ENCODE measurements around the gene CFAP70. TPM values are rescaled to one million over a fixed set of nuclear protein-coding genes. Genes with fewer than 3 reads are reported as not detected.

Gene CFAP70
- total RNA-seq, 1 experiment from 2014 or later: 1.5 TPM

DNA sequence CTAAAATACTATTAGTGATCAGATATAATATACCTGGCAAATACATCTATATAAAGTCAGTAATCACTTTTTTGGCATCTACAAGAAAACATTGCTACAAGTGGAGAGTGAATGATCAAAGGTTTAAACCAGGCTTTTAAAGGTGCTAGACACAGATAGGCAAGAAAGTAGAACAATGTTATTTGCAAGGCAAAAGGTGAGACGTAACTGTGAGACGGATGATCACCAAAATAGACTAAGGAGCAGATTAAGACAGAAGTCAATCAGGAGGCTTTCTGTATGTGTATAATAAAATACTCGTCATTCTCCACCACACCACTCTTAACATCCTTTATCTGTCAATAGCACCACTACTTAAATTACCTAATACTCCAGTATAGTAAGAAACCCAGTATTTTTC is 46.9 kb upstream of the CFAP70 start:
- Mint-ChIP-seq H3K4me1 (ENCODE audit: insufficient read depth, unreplicated experiment) (peaks cover 21% of the 10 kb centered on the region), H3K9me3 (ENCODE audit: unreplicated experiment) (no peaks in the 10 kb centered on the region), H3K27me3 (ENCODE audit: insufficient read depth, unreplicated experiment) (no peaks in the 10 kb centered on the region), H3K36me3 (ENCODE audit: insufficient read depth, unreplicated experiment) (peaks cover 35% of the 10 kb centered on the region), H3K4me3 (ENCODE audit: unreplicated experiment) (no peak overlapping the region), H3K27ac (ENCODE audit: low read depth, unreplicated experiment) (no peak overlapping the region)
- TF ChIP-seq, protein P1, sequence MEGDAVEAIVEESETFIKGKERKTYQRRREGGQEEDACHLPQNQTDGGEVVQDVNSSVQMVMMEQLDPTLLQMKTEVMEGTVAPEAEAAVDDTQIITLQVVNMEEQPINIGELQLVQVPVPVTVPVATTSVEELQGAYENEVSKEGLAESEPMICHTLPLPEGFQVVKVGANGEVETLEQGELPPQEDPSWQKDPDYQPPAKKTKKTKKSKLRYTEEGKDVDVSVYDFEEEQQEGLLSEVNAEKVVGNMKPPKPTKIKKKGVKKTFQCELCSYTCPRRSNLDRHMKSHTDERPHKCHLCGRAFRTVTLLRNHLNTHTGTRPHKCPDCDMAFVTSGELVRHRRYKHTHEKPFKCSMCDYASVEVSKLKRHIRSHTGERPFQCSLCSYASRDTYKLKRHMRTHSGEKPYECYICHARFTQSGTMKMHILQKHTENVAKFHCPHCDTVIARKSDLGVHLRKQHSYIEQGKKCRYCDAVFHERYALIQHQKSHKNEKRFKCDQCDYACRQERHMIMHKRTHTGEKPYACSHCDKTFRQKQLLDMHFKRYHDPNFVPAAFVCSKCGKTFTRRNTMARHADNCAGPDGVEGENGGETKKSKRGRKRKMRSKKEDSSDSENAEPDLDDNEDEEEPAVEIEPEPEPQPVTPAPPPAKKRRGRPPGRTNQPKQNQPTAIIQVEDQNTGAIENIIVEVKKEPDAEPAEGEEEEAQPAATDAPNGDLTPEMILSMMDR (IDR thresholded peaks at IDR 0.05; ENCODE audit: unreplicated experiment): no peak
- POLR2A ChIA-PET: no interaction called here
- no TSS peak for BruUV-seq (replicated peaks)
- intact Hi-C loops (cut with micrococcal nuclease): no loop called here
- no peak for DNase-seq (ENCODE audit: unreplicated experiment)
- CTCF ChIA-PET: interaction anchor here (0.9 kb wide), 1 partner anchor 9 kb away, joined by 4 read pairs; no protein-coding TSS in a partner anchor

DNA sequence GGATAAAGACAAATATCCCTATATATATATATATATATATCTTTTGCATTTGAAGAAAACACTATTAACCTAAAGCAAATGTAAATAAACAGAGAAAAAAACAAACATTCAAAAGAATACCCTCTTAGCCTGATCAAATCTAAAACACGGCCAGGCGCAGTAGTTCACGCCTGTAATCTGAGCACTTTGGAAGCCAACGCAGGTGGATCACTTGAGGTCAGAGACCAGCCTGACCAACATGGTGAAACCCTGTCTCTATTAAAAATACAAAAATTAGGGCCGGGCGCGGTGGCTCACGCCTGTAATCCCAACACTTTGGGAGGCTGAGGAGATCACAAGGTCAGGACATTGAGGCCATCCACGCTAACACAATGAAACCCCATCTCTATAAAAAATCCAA is 46.0 kb upstream of the CFAP70 start:
- ChIA-PET POLR2A (interaction anchor here (0.6 kb wide), 1 partner anchor 528 kb away, joined by 3 read pairs; no protein-coding TSS in a partner anchor), CTCF (interaction anchor here (0.5 kb wide), 1 partner anchor 1041 kb away, joined by 3 read pairs; no protein-coding TSS in a partner anchor)
- TF ChIP-seq, protein P1 (IDR thresholded peaks at IDR 0.05; ENCODE audit: unreplicated experiment): no peak
- peaks cover 21% of the 10 kb centered on the region for H3K4me1 Mint-ChIP-seq (ENCODE audit: insufficient read depth, unreplicated experiment)
- no peak overlapping the region for H3K27ac Mint-ChIP-seq (ENCODE audit: low read depth, unreplicated experiment)
- H3K27me3 Mint-ChIP-seq (ENCODE audit: insufficient read depth, unreplicated experiment): no peaks in the 10 kb centered on the region
- no peak overlapping the region for H3K4me3 Mint-ChIP-seq (ENCODE audit: unreplicated experiment)
- no peaks in the 10 kb centered on the region for H3K9me3 Mint-ChIP-seq (ENCODE audit: unreplicated experiment)
- peaks cover 44% of the 10 kb centered on the region for H3K36me3 Mint-ChIP-seq (ENCODE audit: insufficient read depth, unreplicated experiment)
- no peak for DNase-seq (ENCODE audit: unreplicated experiment)
- BruUV-seq (replicated peaks): no TSS peak
- intact Hi-C loops (cut with micrococcal nuclease): no loop called here

DNA sequence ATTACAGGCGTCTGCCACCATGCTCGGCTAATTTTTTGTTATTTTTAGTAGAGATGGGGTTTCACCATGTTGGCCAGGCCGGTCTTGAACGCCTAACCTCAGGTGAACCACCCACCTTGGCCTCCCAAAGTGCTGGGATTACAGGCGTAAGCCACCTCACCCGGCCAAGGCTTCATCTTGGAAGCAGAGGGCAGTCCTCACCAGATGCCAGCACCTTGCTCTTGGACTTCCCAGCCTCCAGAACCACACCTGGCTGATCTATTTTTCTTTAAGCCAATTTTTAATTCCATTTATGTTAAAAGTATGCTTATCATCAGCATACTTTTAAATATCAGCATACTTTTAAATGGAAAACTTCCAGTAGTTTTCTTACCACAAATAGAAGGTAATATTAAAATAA is 43.0 kb upstream of the CFAP70 start:
- Mint-ChIP-seq H3K9me3 (ENCODE audit: unreplicated experiment) (no peaks in the 10 kb centered on the region), H3K4me1 (ENCODE audit: insufficient read depth, unreplicated experiment) (peaks cover 6% of the 10 kb centered on the region), H3K27ac (ENCODE audit: low read depth, unreplicated experiment) (no peak overlapping the region), H3K36me3 (ENCODE audit: insufficient read depth, unreplicated experiment) (peaks cover 57% of the 10 kb centered on the region), H3K27me3 (ENCODE audit: insufficient read depth, unreplicated experiment) (no peaks in the 10 kb centered on the region), H3K4me3 (ENCODE audit: unreplicated experiment) (no peak overlapping the region)
- ChIA-PET POLR2A (interaction anchor here (1.1 to 4.2 kb wide), 2 partner anchors 11 to 79 kb away, joined by 3 to 30 read pairs; partner anchors contain the start of gene ANXA7), CTCF (interaction anchor here (0.5 to 0.6 kb wide), 2 partner anchors 11 to 50 kb away, joined by 3 to 4 read pairs; no protein-coding TSS in a partner anchor)
- no peak for DNase-seq (ENCODE audit: unreplicated experiment)
- no TSS peak for BruUV-seq (replicated peaks)
- intact Hi-C loops (cut with micrococcal nuclease): no loop called here
- TF ChIP-seq, protein P1 (IDR thresholded peaks at IDR 0.05; ENCODE audit: unreplicated experiment): no peak

DNA sequence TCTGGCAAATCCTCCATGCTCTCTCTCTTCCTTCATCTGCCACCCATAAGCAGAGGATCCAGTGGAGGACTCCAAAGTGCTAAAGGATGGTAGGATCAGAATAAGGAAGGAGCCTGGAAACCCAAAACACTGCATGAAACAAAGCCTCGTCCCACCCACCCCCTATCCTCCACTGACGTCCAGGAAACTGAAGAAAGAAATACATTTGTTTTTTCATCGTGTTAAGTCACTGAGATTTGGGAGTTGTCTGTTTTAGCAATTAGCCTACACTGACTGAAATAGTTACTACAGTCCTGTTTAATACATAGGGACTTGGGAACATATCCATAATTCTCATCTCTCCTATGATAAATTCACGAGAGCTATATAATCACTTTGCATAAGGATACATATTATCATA is 40.4 kb upstream of the CFAP70 start:
- H3K36me3 Mint-ChIP-seq (ENCODE audit: insufficient read depth, unreplicated experiment): peaks cover 72% of the 10 kb centered on the region
- H3K27ac Mint-ChIP-seq (ENCODE audit: low read depth, unreplicated experiment): no peak overlapping the region
- no TSS peak for BruUV-seq (replicated peaks)

More for the DNA sequence above, 40.4 kb upstream of the CFAP70 start:
- TF ChIP-seq, protein P1 (IDR thresholded peaks at IDR 0.05; ENCODE audit: unreplicated experiment): no peak
- ChIA-PET POLR2A (interaction anchor here (1.6 to 4.2 kb wide), 2 partner anchors 10 to 14 kb away, joined by 3 to 30 read pairs; partner anchors contain the start of gene ANXA7), CTCF (no interaction called here)
- Mint-ChIP-seq H3K4me1 (ENCODE audit: insufficient read depth, unreplicated experiment) (no peaks in the 10 kb centered on the region), H3K9me3 (ENCODE audit: unreplicated experiment) (no peaks in the 10 kb centered on the region), H3K4me3 (ENCODE audit: unreplicated experiment) (no peak overlapping the region), H3K27me3 (ENCODE audit: insufficient read depth, unreplicated experiment) (no peaks in the 10 kb centered on the region)
- intact Hi-C loops (cut with micrococcal nuclease): no loop called here
- DNase-seq (ENCODE audit: unreplicated experiment): no peak

Data from MCF 10A (cell line).